ENCODE measurements around the gene FGF14.
A peak's percentile ranks its signal among the peaks of the same experiment; 100 is the strongest.

Gene FGF14

DNA sequence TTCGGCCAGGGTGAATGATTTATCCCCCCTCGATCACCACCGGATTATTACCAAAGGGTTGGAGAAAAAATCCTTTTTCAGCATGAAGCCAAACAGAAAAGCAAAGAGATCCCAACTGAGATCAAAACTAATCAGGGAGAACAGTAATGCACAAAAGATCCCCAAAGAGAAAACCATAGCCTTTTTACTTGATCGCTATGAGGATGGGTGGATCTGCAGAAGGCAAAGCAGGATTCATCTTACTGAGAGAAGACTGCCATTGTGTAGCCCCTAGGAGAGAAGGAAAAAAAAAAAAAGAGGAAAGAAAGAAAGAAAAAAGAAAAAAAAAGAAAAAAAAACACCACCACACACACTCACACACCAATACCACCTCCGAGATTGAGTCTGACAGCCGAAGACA, at the start of gene FGF14:
FGF14 (minus strand) TSS at position 283 of the 400 bp plus-strand sequence.
- H3K4me3 ChIP-seq (ENCODE audit: low read depth, low read length): peak within 1 kb of the TSS; percentile 42

DNA sequence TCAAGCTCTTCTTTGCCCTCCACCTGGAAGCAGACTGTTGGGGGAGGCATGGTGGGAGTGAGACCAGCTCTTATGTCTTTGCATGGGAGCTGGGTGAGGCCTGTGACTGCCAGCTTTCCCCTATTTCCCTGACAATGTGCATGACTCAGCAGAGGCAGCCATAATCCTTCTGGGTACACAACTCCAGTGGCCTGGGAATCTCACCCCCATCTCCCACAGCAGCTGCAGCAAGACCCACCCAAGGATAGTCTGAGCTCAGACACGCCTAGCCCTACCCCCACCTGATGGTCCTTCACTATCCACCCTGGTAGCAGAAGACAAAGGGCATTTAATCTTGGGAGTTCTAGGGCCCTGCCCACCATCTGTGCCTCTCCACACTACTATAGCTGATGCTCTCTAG, 41.4 kb upstream of the FGF14 start:
- H3K4me3 ChIP-seq (ENCODE audit: low read depth, low read length): no peak overlapping the region

- no peak overlapping the region for H3K4me3 ChIP-seq (ENCODE audit: low read depth, low read length)
Observed at GRCh38 chr13:102441085-102441484, 39.2 kb upstream of the FGF14 start.

- H3K4me3 ChIP-seq (ENCODE audit: low read depth, low read length): no peak overlapping the region
Observed at GRCh38 chr13:102440259-102440936, 38.5 kb upstream of the FGF14 start.

DNA sequence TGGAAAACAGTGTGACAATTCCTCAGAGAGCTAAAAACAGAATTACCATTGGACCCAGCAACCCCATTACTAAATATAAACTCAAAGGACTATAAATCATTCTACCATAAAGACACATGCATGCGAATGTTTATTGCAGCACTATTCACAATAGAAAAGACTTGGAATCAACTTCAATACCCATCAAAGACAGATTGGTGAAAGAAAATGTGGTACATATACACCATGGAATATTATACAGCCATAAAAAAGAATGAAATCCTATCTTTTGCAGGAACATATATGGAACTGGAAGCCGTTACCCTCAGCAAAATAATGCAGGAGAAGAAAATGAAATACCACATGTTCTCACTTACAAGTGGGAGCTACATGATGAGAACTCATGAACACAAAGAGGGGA, 20.8 kb upstream of the FGF14 start:
- H3K4me3 ChIP-seq (ENCODE audit: low read depth, low read length): no peak overlapping the region

- H3K4me3 ChIP-seq (ENCODE audit: low read depth, low read length): no peak overlapping the region
Observed at GRCh38 chr13:102405499-102406100, 3.8 kb upstream of the FGF14 start.

GRCh38 chr13:102402290-102402689, 442 bp upstream of the FGF14 start:
- peak overlapping the region; percentile 42 for H3K4me3 ChIP-seq (ENCODE audit: low read depth, low read length)

DNA sequence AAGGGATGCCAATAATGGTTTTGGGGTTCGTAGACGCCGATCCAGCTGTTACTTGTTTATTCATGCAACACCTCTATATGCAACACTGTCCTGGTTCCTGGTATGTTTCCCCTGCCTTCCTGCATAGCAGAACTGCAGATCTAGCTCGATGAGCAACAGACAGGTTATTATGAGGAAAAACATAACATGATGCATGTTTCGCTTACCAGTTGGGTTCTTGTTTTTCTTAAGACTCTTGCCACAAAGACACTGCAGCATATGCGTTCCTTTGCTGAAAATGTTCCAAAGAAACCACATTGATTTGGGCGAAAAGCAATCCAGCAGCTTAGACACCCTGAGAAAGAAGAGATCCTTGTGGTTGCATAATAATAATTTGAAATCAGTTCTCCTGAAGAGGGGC, 583 bp downstream of the FGF14 start:
- H3K4me3 ChIP-seq (ENCODE audit: low read depth, low read length): no peak overlapping the region

- H3K4me3 ChIP-seq (ENCODE audit: low read depth, low read length): peak overlapping the region; percentile 52
Observed at GRCh38 chr13:102400675-102401145, 1.1 kb downstream of the FGF14 start.

- peak overlapping the region; percentile 52 for H3K4me3 ChIP-seq (ENCODE audit: low read depth, low read length)
Observed at GRCh38 chr13:102399791-102400674, 1.8 kb downstream of the FGF14 start.

- no peak overlapping the region for H3K4me3 ChIP-seq (ENCODE audit: low read depth, low read length)
Observed at GRCh38 chr13:102395939-102396338, 5.9 kb downstream of the FGF14 start.

GRCh38 chr13:102395174-102395573, 6.7 kb downstream of the FGF14 start:
- H3K4me3 ChIP-seq (ENCODE audit: low read depth, low read length): peak overlapping the region; percentile 81

DNA sequence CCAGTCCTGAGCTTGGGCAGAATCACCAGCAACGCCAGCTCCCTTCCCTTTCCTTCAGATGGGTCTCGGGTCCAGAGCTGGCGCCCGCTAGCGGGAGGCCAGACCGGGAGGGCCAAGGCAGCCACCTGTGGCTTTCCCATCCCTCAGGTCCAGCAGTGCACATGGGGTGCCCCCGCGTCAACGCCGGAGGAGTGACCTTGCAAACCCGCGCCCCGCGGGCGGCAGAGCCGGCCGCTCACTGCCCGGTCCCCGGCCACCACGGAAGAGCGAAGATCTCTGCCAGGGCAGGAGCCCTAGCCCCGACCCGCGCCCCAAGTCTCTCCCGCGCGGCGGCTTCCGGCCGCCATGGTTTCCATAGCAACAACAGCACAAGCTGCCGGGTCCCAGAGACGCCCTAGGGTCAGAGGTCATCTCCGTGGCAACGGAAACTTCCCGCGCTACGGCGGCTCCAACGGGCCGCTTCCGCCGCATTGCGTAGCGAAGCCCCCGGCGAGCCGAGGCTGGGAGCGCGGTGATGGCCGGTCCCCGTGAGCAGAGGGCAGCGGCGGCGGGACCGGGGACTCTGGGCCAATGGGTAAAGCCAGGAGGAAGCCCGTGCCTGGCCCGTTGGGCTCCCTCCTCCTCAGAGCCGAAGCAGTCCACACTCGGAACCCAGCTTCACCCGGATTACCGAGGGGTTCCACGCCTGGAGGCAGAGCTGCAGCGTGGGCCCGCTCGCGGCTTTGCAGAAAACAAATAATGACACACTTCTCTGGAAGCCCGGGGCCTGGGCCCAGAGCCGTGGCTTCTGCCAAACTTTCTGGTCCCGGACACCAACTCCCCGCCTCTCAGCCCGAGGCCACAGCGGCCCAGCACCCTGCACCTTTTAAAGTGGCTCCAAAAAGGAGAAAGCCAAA, 7.4 kb downstream of the FGF14 start:
- H3K4me3 ChIP-seq (ENCODE audit: low read depth, low read length): peak overlapping the region; percentile 81

GRCh38 chr13:102392481-102393209, 9.2 kb downstream of the FGF14 start:
- no peak overlapping the region for H3K4me3 ChIP-seq (ENCODE audit: low read depth, low read length)

GRCh38 chr13:102386461-102386860, 15.4 kb downstream of the FGF14 start:
- no peak overlapping the region for H3K4me3 ChIP-seq (ENCODE audit: low read depth, low read length)

DNA sequence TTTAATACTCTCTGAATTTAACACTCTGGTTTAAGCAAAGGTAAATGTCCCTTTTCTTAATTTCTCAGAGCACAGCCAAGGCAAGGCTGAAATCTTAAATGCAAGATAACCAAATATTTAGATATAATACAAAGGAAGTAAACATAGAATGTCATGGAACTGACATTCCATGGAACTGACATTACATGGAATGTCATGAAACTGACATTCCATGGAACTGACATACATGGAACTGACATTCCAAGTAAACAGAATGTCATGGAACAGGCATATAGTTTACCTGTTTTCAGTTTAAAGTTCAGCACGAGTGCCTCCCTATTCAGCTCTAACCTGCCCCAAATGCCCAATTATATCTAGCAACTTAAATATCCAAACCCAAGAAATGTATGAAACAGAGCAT, 21.8 kb downstream of the FGF14 start:
- no peak overlapping the region for H3K4me3 ChIP-seq (ENCODE audit: low read depth, low read length)

DNA sequence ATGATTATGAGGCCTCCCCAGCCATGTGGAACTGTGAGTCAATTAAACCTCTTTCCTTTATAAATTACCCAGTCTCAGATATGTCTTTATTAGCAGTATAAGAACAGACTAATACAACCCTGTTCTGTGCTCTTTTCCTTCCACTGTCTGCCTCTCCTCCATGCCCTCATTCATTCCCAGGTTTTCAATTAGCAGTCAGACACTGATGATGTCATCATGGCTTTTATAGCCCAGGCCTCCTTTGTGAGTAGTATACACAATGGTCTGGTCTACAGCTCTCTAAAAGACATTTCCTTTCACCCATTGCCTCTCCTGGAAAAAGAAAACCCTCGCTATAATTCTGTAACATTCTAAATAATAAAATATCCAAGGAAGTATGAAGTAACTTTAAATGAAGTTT, 25.5 kb downstream of the FGF14 start:
- no peak overlapping the region for H3K4me3 ChIP-seq (ENCODE audit: low read depth, low read length)

- H3K4me3 ChIP-seq (ENCODE audit: low read depth, low read length): no peak overlapping the region
Observed at GRCh38 chr13:102374726-102375125, 27.1 kb downstream of the FGF14 start.

- H3K4me3 ChIP-seq (ENCODE audit: low read depth, low read length): no peak overlapping the region
Observed at GRCh38 chr13:102374233-102374632, 27.6 kb downstream of the FGF14 start.

- H3K4me3 ChIP-seq (ENCODE audit: low read depth, low read length): no peak overlapping the region
Observed at GRCh38 chr13:102373221-102373620, 28.6 kb downstream of the FGF14 start.
